ENCODE measurements around the gene POC1A. TPM values are rescaled to one million over a fixed set of nuclear protein-coding genes. Genes with fewer than 3 reads are reported as not detected.

The POC1A gene
- total RNA-seq, 1 experiment from 2014 or later: 29.0 TPM

DNA sequence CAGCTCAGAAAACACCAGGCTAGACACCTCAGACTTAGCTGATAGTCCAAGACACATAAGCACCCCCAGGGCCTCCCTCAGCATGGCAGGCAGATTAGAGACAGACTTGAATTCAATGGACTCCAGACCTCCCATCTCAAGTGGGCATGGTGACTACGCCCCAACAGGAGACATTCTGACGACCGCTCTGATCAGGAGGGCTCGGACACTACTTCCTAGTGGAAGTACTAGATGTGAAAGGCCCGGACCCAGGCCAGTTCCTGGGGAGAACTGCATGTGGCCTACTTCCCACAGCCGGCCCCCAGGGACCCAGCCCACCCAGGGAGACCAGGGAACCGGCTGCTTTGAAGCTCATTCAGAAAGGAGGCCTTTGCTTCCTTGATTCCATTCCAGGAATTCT lies 16.9 kb downstream of the POC1A start:
- no peak overlapping the region for H2BK120ac ChIP-seq (ENCODE audit: low read depth, low read length, poor library complexity, severe bottlenecking)
- no peak overlapping the region for H3K4me3 Mint-ChIP-seq
- H3K9me3 ChIP-seq (ENCODE audit: control insufficient read depth, low read depth, low read length): no peaks in the 10 kb centered on the region
- no peak overlapping the region for H3K27ac ChIP-seq (ENCODE audit: insufficient read length, low read depth, low read length)
- H3K4ac ChIP-seq (ENCODE audit: low read depth, low read length): no peak overlapping the region
- WGBS (ENCODE audit: extremely low coverage, insufficient read length, low lambda C conversion rate): no CpG with 5 or more reads among the region's 7 CpGs
- TF ChIP-seq CTCF (conservative IDR thresholded peaks at IDR 0.05): no peak
- H3K79me1 ChIP-seq (ENCODE audit: insufficient read depth, low read depth, low read length, poor library complexity, severe bottlenecking): no peaks in the 10 kb centered on the region
- H2BK20ac ChIP-seq (ENCODE audit: low read depth, low read length, poor library complexity, severe bottlenecking): no peak overlapping the region
- H3K4me1 ChIP-seq (ENCODE audit: insufficient read depth, low read length): no peaks in the 10 kb centered on the region
- H3K27ac Mint-ChIP-seq: no peak overlapping the region
- peaks cover 15 to 65% (median 63%) of the 10 kb centered on the region in 3 experiments for H3K36me3 Mint-ChIP-seq (ENCODE audit: insufficient read depth in 1 of 3, low read depth in 3 of 3)
- no peak overlapping the region for H2BK12ac ChIP-seq (ENCODE audit: insufficient read length, low read depth, low read length)
- no peaks in the 10 kb centered on the region for H4K20me1 ChIP-seq (ENCODE audit: control insufficient read depth, insufficient read depth, insufficient read length)
- H3K4me2 ChIP-seq (ENCODE audit: insufficient read depth, insufficient read length, low read length): no peak overlapping the region
- no peak overlapping the region for H4K91ac ChIP-seq (ENCODE audit: insufficient read length, low read depth, low read length)
- H3T11ph ChIP-seq (ENCODE audit: low read length): no peak overlapping the region
- H3K14ac ChIP-seq (ENCODE audit: insufficient read depth, low read length): no peak overlapping the region
- H4K8ac ChIP-seq (replicated peaks; ENCODE audit: insufficient read length, low read depth, low read length): no peak overlapping the region
- no peak for DNase-seq
- H3K4me1 Mint-ChIP-seq: no peaks in the 10 kb centered on the region
- no peak overlapping the region for H2BK5ac ChIP-seq (ENCODE audit: insufficient read length, low read length)
- no peak overlapping the region for H2BK15ac ChIP-seq (ENCODE audit: low read depth, low read length)
- no peak overlapping the region for H3K56ac ChIP-seq (ENCODE audit: insufficient read length, low read depth, low read length)
- H3K9me3 Mint-ChIP-seq: no peaks in the 10 kb centered on the region; a peak in 1 of 5 replicates
- no peak overlapping the region for H3K18ac ChIP-seq (ENCODE audit: insufficient read length, low read depth, low read length)
- H3K27me3 ChIP-seq (ENCODE audit: insufficient read depth, low read length): no peaks in the 10 kb centered on the region
- no peak overlapping the region for H3K9ac ChIP-seq (ENCODE audit: extremely low read depth, insufficient read length, low read length)
- H2AFZ ChIP-seq (ENCODE audit: low read length): no peak overlapping the region
- no peak overlapping the region for H2AK5ac ChIP-seq (ENCODE audit: insufficient read length, low read length)
- H4K5ac ChIP-seq (ENCODE audit: insufficient read length, low read depth, low read length): no peak overlapping the region
- H3K23ac ChIP-seq (ENCODE audit: insufficient read length, low read depth, low read length): no peak overlapping the region
- no peaks in the 10 kb centered on the region; the same call in 1 of the 2 replicates for H3K27me3 Mint-ChIP-seq (ENCODE audit: low read depth)
- H3K23me2 ChIP-seq (ENCODE audit: insufficient read length, low read depth, low read length, poor library complexity, severe bottlenecking): no peaks in the 10 kb centered on the region
- no peaks in the 10 kb centered on the region for H3K79me2 ChIP-seq (ENCODE audit: insufficient read depth, low read length)

Data from H9 (cell line).